Colonic mucosa (tissue), 4 donors: ENCODE measurements around the gene TTC9B. TPM values are rescaled to one million over a fixed set of nuclear protein-coding genes. Genes with fewer than 3 reads are reported as not detected.

Experiments used
- DNase-seq: peaks from one replicate; pipeline ENCODE4 v3.0.0-alpha.2; 2020
- H3K27ac ChIP-seq: fragments of 200-600 bp; one replicate; pipeline ENCODE4 v1.8.0; 2021
- H3K27me3 ChIP-seq: fragments of 200-600 bp; one replicate; pipeline ENCODE4 v1.8.0; 2021
- H3K36me3 ChIP-seq: fragments of 200-600 bp; one replicate; pipeline ENCODE4 v1.8.0; 2021
- H3K4me1 ChIP-seq: fragments of 200-600 bp; one replicate; pipeline ENCODE4 v1.8.0; 2021; ENCODE audit warnings: mild to moderate bottlenecking
- H3K4me3 ChIP-seq: fragments of 200-600 bp; one replicate; pipeline ENCODE4 v1.8.0; 2021
- H3K9ac ChIP-seq, 2 donors: one replicate each; pipeline ENCODE4 v1.7.0; 2013; ENCODE audit warnings: control low read depth in 2 of 2, low read depth in 2 of 2, low read length in 2 of 2
- H3K9me3 ChIP-seq: fragments of 200-600 bp; one replicate; pipeline ENCODE4 v1.8.0; 2021
- intact Hi-C: fragments of 100-400 bp; cut with DNase I; formaldehyde crosslinking; loops from one replicate; pipeline ENCODE4 v1.14.1; 2022
- total RNA-seq, 2 donors: library from RNA; stranded (reverse); fragmentation: NEBNext Ultra II Directional in 1 of 2; extraction: Animal tissue kit (Norgen Biotek cat#: 25700) in 1 of 2; gene quantifications; one replicate each; pipeline ENCODE4 v1.2.1, GENCODE V29; 2021
- TF ChIP-seq, protein P1 (sequence below): fragments of 200-600 bp; IDR thresholded peaks from one replicate; pipeline ENCODE4 v1.8.0; 2022; ENCODE audit warnings: antibody characterized with exemption, mild to moderate bottlenecking
- donor health status: healthy.
- donor health status: DM: no; HTN: no; CAD: no.
- donor health status: DM: no; HTN: no; CAD: no.

TTC9B gene
- total RNA-seq, 2 donors from 2014 or later = 0.30 to 0.69 TPM

DNA sequence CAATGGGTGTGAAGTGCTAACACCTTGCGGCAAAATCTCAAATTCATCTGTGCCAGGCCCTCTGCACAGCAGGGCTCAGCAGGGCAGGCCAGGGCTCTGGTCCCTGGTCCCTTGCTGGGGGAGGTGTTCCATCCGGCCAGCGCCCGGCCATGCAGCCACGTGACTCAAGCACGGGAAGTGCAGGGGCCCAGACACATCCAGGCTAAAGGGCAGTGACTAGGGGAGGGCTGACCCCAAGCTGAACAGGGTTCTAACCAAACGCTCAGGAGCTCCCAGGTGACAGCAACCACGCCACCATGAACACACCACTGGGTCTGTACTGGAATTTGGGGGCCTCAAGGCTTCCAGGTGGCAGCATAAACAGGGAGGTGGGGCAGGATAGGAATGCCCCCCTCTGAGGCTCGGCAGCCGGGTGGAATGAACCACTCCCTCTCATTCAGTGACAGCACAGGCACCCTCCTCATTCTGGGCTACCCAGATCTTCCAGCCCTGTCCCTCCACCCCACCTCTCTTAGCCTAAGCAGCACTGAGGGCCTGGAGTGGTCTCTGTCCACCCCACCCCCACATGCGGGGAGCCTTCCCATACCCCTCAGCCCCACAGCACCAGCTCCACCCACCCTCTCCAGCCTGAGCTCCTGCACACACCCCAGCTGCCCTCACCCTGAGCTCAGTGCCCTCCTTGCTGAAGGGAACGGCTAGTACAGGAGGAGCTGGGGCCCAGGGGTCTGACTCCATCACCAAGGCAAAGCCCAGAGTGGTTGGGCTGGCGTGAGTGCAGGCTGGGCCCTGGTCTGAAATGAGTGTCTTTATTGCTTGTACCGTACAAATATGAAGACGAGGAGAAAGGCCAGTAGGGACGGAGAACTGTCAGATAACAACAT lies 13.6 kb upstream of the TTC9B start:
- Histone ChIP-seq H3K27me3 (peaks cover 12% of the 10 kb centered on the region), H3K4me3 (no peak overlapping the region), H3K36me3 (no peaks in the 10 kb centered on the region), H3K9ac (no peak overlapping the region), H3K4me1 (peaks cover 3% of the 10 kb centered on the region), H3K27ac (no peak overlapping the region), H3K9me3 (no peaks in the 10 kb centered on the region)
- no peak for DNase-seq
- TF ChIP-seq, protein P1, sequence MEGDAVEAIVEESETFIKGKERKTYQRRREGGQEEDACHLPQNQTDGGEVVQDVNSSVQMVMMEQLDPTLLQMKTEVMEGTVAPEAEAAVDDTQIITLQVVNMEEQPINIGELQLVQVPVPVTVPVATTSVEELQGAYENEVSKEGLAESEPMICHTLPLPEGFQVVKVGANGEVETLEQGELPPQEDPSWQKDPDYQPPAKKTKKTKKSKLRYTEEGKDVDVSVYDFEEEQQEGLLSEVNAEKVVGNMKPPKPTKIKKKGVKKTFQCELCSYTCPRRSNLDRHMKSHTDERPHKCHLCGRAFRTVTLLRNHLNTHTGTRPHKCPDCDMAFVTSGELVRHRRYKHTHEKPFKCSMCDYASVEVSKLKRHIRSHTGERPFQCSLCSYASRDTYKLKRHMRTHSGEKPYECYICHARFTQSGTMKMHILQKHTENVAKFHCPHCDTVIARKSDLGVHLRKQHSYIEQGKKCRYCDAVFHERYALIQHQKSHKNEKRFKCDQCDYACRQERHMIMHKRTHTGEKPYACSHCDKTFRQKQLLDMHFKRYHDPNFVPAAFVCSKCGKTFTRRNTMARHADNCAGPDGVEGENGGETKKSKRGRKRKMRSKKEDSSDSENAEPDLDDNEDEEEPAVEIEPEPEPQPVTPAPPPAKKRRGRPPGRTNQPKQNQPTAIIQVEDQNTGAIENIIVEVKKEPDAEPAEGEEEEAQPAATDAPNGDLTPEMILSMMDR = no peak
- intact Hi-C loops = no loop called here

GRCh38 chr19:40231057-40231456 lies 12.9 kb upstream of the TTC9B start:
- TF ChIP-seq, protein P1 = no peak
- no peaks in the 10 kb centered on the region for H3K36me3 ChIP-seq
- no peak overlapping the region for H3K27ac ChIP-seq
- no peak overlapping the region for H3K4me3 ChIP-seq
- no peaks in the 10 kb centered on the region for H3K9me3 ChIP-seq
- no peak overlapping the region for H3K9ac ChIP-seq
- intact Hi-C loops = no loop called here
- peaks cover 10% of the 10 kb centered on the region for H3K4me1 ChIP-seq
- no peak for DNase-seq
- peaks cover 19% of the 10 kb centered on the region for H3K27me3 ChIP-seq

DNA sequence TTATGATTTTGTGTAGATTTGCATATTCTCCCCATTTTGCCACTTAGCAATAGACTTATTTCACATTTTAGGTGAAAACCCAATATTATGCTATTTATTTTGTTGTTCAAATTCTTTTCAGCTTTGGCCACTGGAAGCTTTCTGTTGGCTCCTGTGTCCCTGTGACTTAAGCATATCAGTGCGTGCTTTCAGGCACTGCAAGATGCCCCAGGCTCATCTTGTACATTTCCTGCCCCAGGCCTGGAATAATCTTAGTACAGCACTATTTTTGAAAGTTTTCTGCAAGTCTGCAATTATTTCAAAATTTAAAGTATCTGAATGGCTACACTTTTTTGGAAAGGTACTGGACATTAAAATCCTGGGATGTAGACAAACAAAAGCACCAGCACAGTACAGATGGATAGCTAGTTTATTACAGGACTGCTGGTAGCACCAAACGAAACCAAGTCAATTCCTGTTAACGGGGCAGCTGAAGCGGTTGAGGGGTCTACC lies 11.8 kb upstream of the TTC9B start:
- no peaks in the 10 kb centered on the region for H3K36me3 ChIP-seq
- H3K9ac ChIP-seq = no peak overlapping the region
- H3K9me3 ChIP-seq = no peaks in the 10 kb centered on the region
- no peak overlapping the region for H3K27ac ChIP-seq
- DNase-seq = no peak
- peaks cover 10% of the 10 kb centered on the region for H3K4me1 ChIP-seq
- TF ChIP-seq, protein P1 = no peak
- intact Hi-C loops = no loop called here
- H3K27me3 ChIP-seq = peaks cover 30% of the 10 kb centered on the region
- H3K4me3 ChIP-seq = no peak overlapping the region

DNA sequence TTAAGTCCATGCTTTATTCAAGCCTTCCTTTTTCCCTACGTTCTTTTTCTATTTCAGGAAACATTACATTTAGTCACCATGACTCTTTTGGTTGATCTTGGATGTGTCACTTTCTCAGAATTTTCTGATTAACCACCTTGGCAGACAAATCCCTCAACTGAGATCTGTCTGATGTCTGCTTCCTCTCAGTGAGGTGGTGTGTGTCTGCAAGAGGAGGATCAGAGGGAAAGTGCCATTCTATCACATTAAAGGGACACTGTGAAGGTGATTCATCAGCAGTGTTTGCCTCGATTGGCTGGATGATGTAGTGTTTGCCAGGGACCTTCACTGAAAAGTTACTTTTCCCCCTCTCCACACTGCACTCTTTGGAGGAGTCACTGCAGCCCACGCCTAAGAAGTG lies 11.3 kb upstream of the TTC9B start:
- H3K27ac ChIP-seq = no peak overlapping the region
- peaks cover 10% of the 10 kb centered on the region for H3K4me1 ChIP-seq
- H3K9ac ChIP-seq = no peak overlapping the region
- TF ChIP-seq, protein P1 = no peak
- no peak overlapping the region for H3K4me3 ChIP-seq
- no peaks in the 10 kb centered on the region for H3K9me3 ChIP-seq
- H3K27me3 ChIP-seq = peaks cover 35% of the 10 kb centered on the region
- H3K36me3 ChIP-seq = no peaks in the 10 kb centered on the region
- no peak for DNase-seq
- intact Hi-C loops = no loop called here

- TF ChIP-seq, protein P1 = no peak
- Histone ChIP-seq H3K27ac (no peak overlapping the region), H3K27me3 (peaks cover 37% of the 10 kb centered on the region), H3K4me1 (peaks cover 10% of the 10 kb centered on the region), H3K4me3 (no peak overlapping the region), H3K36me3 (no peaks in the 10 kb centered on the region), H3K9ac (no peak overlapping the region), H3K9me3 (no peaks in the 10 kb centered on the region)
- intact Hi-C loops = no loop called here
- DNase-seq = no peak
These were observed 10.7 kb upstream of the TTC9B start for GRCh38 chr19:40228863-40229262.
